ENCODE data around the gene ZBTB5. TPM values are rescaled to one million over a fixed set of nuclear protein-coding genes. Genes with fewer than 3 reads are reported as not detected.
"Not testable (repeated sequence)": the region's sequence is repeated elsewhere in the genome, so short reads cannot be mapped to it uniquely, and the experiment has no call there.

The ZBTB5 gene
- total RNA-seq, 1 experiment from 2014 or later = 5.8 TPM

DNA sequence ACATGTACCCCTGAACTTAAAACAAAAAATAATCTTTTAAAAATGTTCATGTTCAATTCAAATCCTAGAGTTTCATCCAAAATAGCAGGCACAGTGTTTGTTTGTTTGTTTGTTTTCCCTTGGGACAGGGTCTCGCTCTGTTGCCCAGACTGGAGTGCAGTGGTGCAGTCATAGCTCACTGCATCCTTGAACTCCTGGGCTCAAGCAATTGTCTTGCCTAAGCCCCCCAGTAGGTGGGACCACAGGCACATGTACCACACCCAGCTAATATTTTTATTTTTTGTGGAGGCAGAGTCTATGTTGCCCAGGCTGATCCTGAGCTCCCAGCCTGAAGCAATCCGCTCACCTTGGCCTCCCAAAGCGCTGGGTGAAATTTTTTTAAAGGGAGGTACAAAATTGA lies 15.5 kb upstream of the ZBTB5 start:
- CTCF ChIA-PET = no interaction called here
- no peak for DNase-seq
- H3K79me2 ChIP-seq (ENCODE audit: low read length) = peaks cover under 1% of the 10 kb centered on the region
- H3F3A ChIP-seq (ENCODE audit: low read length, unreplicated experiment) = no peaks in the 10 kb centered on the region
- no peaks in the 10 kb centered on the region for H3K9me2 ChIP-seq (replicated peaks; ENCODE audit: low read length)
- ATAC-seq = no peak
- no peak overlapping the region for H3K9ac ChIP-seq (ENCODE audit: low read length)
- H3K4me3 ChIP-seq (ENCODE audit: low read length) = no peak overlapping the region
- no peaks in the 10 kb centered on the region for H3K27me3 ChIP-seq (ENCODE audit: low read length)
- no peaks in the 10 kb centered on the region for H3K9me3 ChIP-seq (ENCODE audit: low read length)
- H3K36me3 ChIP-seq (ENCODE audit: low read depth, low read length) = no peaks in the 10 kb centered on the region
- H3K4me2 ChIP-seq (ENCODE audit: low read length) = no peak overlapping the region
- no TSS peak for BruUV-seq (replicated peaks)
- H2AFZ ChIP-seq (ENCODE audit: low read length) = no peak overlapping the region
- no peaks in the 10 kb centered on the region for H4K20me1 ChIP-seq (ENCODE audit: low read length)
- TF ChIP-seq, protein P1, sequence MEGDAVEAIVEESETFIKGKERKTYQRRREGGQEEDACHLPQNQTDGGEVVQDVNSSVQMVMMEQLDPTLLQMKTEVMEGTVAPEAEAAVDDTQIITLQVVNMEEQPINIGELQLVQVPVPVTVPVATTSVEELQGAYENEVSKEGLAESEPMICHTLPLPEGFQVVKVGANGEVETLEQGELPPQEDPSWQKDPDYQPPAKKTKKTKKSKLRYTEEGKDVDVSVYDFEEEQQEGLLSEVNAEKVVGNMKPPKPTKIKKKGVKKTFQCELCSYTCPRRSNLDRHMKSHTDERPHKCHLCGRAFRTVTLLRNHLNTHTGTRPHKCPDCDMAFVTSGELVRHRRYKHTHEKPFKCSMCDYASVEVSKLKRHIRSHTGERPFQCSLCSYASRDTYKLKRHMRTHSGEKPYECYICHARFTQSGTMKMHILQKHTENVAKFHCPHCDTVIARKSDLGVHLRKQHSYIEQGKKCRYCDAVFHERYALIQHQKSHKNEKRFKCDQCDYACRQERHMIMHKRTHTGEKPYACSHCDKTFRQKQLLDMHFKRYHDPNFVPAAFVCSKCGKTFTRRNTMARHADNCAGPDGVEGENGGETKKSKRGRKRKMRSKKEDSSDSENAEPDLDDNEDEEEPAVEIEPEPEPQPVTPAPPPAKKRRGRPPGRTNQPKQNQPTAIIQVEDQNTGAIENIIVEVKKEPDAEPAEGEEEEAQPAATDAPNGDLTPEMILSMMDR (conservative IDR thresholded peaks at IDR 0.05; ENCODE audit: low read depth, low read length) = no peak
- TF ChIP-seq EZH2phosphoT487 (IDR thresholded peaks at IDR 0.05; ENCODE audit: borderline replicate concordance, low read length) (no peak), EZH2 (IDR thresholded peaks at IDR 0.05; ENCODE audit: low read length, unreplicated experiment) (no peak)
- peaks cover 13% of the 10 kb centered on the region; the same call in 1 of the 2 replicates for H3K4me1 ChIP-seq (ENCODE audit: insufficient read depth, low read length)
- intact Hi-C loops (cut with micrococcal nuclease) = loop anchor here (10.0 kb wide), 2 partner anchors 94 to 424 kb away; partner anchors contain the start of genes FBXO10 and SLC25A51
- no peak overlapping the region for H3K27ac ChIP-seq (ENCODE audit: low read length)
- POLR2A ChIA-PET (ENCODE audit: unreplicated experiment) = no interaction called here

DNA sequence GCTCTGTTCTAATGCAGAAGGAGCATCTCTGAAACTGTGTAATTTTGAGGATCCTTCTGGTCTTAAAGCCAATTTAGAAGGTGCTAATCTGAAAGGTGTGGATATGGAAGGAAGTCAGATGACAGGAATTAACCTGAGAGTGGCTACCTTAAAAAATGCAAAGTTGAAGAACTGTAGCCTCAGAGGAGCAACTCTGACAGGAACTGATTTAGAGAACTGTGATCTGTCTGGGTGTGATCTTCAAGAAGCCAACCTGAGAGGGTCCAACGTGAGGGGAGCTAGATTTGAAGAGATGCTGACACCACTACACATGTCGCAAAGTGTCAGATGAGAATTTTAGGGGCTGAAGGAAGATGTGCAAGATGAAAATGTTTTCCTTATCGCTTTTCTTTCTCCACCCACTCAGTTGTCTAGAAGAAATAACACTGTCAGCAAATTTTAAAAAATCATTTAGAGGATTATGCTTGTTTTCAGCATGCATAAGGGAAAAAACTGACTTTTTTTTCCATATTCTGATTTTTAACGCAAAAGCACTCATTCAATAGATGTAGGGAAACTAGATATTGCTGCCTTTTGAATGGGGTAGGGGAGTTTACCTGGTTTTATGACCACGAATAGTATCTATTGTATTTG lies 12.9 kb upstream of the ZBTB5 start:
- H4K20me1 ChIP-seq (ENCODE audit: low read length); H3K9ac ChIP-seq (ENCODE audit: low read length); POLR2A ChIA-PET (ENCODE audit: unreplicated experiment); H3K9me2 ChIP-seq (replicated peaks; ENCODE audit: low read length); BruUV-seq (replicated peaks); H3K4me1 ChIP-seq (ENCODE audit: insufficient read depth, low read length); H3K36me3 ChIP-seq (ENCODE audit: low read depth, low read length); H3K27ac ChIP-seq (ENCODE audit: low read length); H3K27me3 ChIP-seq (ENCODE audit: low read length); DNase-seq; H3F3A ChIP-seq (ENCODE audit: low read length, unreplicated experiment); H3K79me2 ChIP-seq (ENCODE audit: low read length); H3K4me3 ChIP-seq (ENCODE audit: low read length); CTCF ChIA-PET; H2AFZ ChIP-seq (ENCODE audit: low read length); H3K4me2 ChIP-seq (ENCODE audit: low read length); H3K9me3 ChIP-seq (ENCODE audit: low read length); intact Hi-C loops (cut with micrococcal nuclease); ATAC-seq: not testable (repeated sequence)

DNA sequence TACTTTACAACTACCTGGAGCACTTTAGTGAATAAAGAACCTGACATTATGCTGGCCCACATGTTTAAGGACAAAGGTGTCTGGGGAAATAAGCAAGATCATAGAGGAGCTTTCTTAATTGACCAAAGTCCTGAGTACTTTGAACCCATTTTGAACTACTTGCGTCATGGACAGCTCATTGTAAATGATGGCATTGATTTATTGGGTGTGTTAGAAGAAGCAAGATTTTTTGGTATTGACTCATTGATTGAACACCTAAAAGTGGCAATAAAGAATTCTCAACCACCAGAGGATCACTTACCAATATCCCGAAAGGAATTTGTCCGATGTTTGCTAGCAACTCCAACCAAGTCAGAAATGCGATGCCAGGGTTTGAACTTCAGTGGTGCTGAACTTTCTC lies 12.2 kb upstream of the ZBTB5 start:
- BruUV-seq (replicated peaks); H3K4me3 ChIP-seq (ENCODE audit: low read length); H3K9me2 ChIP-seq (replicated peaks; ENCODE audit: low read length); DNase-seq; CTCF ChIA-PET; POLR2A ChIA-PET (ENCODE audit: unreplicated experiment); H3K36me3 ChIP-seq (ENCODE audit: low read depth, low read length); H3K79me2 ChIP-seq (ENCODE audit: low read length); ATAC-seq; H3K9me3 ChIP-seq (ENCODE audit: low read length); H3K27me3 ChIP-seq (ENCODE audit: low read length); H3K4me2 ChIP-seq (ENCODE audit: low read length); H3K4me1 ChIP-seq (ENCODE audit: insufficient read depth, low read length); H3F3A ChIP-seq (ENCODE audit: low read length, unreplicated experiment); H3K27ac ChIP-seq (ENCODE audit: low read length); H2AFZ ChIP-seq (ENCODE audit: low read length); intact Hi-C loops (cut with micrococcal nuclease); H4K20me1 ChIP-seq (ENCODE audit: low read length); H3K9ac ChIP-seq (ENCODE audit: low read length): not testable (repeated sequence)

DNA sequence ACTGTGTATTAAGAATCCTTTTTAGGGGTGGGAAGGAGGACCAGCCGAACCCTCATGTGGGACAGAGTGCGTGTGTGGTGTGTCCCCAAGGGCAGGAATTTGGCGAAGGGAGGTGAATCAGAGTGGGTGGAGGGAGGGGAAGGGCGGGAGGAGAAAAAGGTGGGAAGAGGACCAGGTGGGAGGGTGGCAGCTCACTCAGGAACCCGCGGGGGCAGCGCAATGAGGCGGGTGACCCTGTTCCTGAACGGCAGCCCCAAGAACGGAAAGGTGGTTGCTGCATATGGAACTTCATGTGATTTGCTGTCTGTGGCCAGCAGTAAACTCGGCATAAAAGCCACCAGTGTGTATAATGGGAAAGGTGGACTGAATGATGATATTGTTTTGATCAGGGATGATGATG lies 11.7 kb upstream of the ZBTB5 start:
- Histone ChIP-seq H3K9me2 (replicated peaks; ENCODE audit: low read length) (no peaks in the 10 kb centered on the region), H2AFZ (ENCODE audit: low read length) (no peak overlapping the region), H3K79me2 (ENCODE audit: low read length) (no peaks in the 10 kb centered on the region), H3K36me3 (ENCODE audit: low read depth, low read length) (no peaks in the 10 kb centered on the region), H3K27me3 (ENCODE audit: low read length) (no peaks in the 10 kb centered on the region), H3K4me1 (ENCODE audit: insufficient read depth, low read length) (peaks cover 6% of the 10 kb centered on the region), H3K27ac (ENCODE audit: low read length) (no peak overlapping the region), H3F3A (ENCODE audit: low read length, unreplicated experiment) (no peaks in the 10 kb centered on the region), H3K4me3 (ENCODE audit: low read length) (no peak overlapping the region), H4K20me1 (ENCODE audit: low read length) (no peaks in the 10 kb centered on the region), H3K4me2 (ENCODE audit: low read length) (no peak overlapping the region), H3K9ac (ENCODE audit: low read length) (no peak overlapping the region), H3K9me3 (ENCODE audit: low read length) (no peaks in the 10 kb centered on the region)
- ChIA-PET CTCF (no interaction called here), POLR2A (ENCODE audit: unreplicated experiment) (no interaction called here)
- no peak for DNase-seq
- BruUV-seq (replicated peaks) = no TSS peak
- ATAC-seq = no peak
- intact Hi-C loops (cut with micrococcal nuclease) = no loop called here
- TF ChIP-seq EZH2 (IDR thresholded peaks at IDR 0.05; ENCODE audit: low read length, unreplicated experiment) = no peak
- TF ChIP-seq, protein P1 (conservative IDR thresholded peaks at IDR 0.05; ENCODE audit: low read depth, low read length) = no peak

Measured in PC-3 (cell line).